Calu3 (cell line): Measurements from ENCODE around the gene NME8. TPM values are rescaled to one million over a fixed set of nuclear protein-coding genes. Genes with fewer than 3 reads are reported as not detected.
A peak's percentile ranks its signal among the peaks of the same experiment; 100 is the strongest.

ENCODE experiments used
- BruUV-seq: library from RNA; stranded (reverse); fragments of 400-500 nt; replicated peaks from 2 replicates; lab custom pipeline; 2021; lab: Mats Ljungman, UMichigan
- CTCF ChIA-PET: fragments of 300-600 bp; sonication (Branson Sonifier 250); formaldehyde crosslinking; loops from one replicate; lab custom pipeline; 2022; ENCODE audit warnings: antibody characterized with exemption; lab: Charles Lee
- DNase-seq: peaks from one replicate; pipeline ENCODE4 v3.0.0; 2022
- H3K27ac Mint-ChIP-seq: one replicate; pipeline ENCODE4 v1.8.0; 2022; ENCODE audit warnings: mixed read lengths; ENCODE audit not compliant: unreplicated experiment
- H3K27me3 Mint-ChIP-seq: one replicate; pipeline ENCODE4 v1.8.0; 2022; ENCODE audit warnings: mixed read lengths; ENCODE audit not compliant: unreplicated experiment
- H3K36me3 Mint-ChIP-seq: one replicate; pipeline ENCODE4 v1.8.0; 2022; ENCODE audit warnings: mild to moderate bottlenecking, moderate library complexity, mixed read lengths; ENCODE audit not compliant: insufficient read depth, unreplicated experiment
- H3K4me1 Mint-ChIP-seq: one replicate; pipeline ENCODE4 v1.8.0; 2022; ENCODE audit warnings: mild to moderate bottlenecking, low read depth, mixed read lengths; ENCODE audit not compliant: unreplicated experiment
- H3K4me3 Mint-ChIP-seq: one replicate; pipeline ENCODE4 v1.8.0; 2022; ENCODE audit warnings: mild to moderate bottlenecking, low read depth, moderate library complexity, mixed read lengths; ENCODE audit not compliant: unreplicated experiment
- H3K9me3 Mint-ChIP-seq: one replicate; pipeline ENCODE4 v1.8.0; 2022; ENCODE audit warnings: low read depth, mixed read lengths; ENCODE audit not compliant: unreplicated experiment
- CTCF ChIP-seq: fragments of 200-600 bp; IDR thresholded peaks from one replicate; pipeline ENCODE4 v1.8.0; 2022; ENCODE audit warnings: antibody characterized with exemption; ENCODE audit not compliant: unreplicated experiment
- intact Hi-C: fragments of 100-400 bp; cut with micrococcal nuclease; formaldehyde crosslinking; loops from one replicate; pipeline ENCODE4 v1.10.0; 2022; ENCODE audit not compliant: unreplicated experiment
- total RNA-seq: library from RNA; stranded (reverse); gene quantifications from 2 replicates; pipeline ENCODE4 v1.2.3, GENCODE V29; 2022

Gene NME8
- total RNA-seq, 1 experiment from 2014 or later, result not detected

- Mint-ChIP-seq H3K4me1 (peaks cover 40% of the 10 kb centered on the region), H3K36me3 (no peaks in the 10 kb centered on the region), H3K27me3 (no peaks in the 10 kb centered on the region), H3K27ac (peak overlapping the region; percentile 11), H3K9me3 (no peaks in the 10 kb centered on the region), H3K4me3 (no peak overlapping the region)
- intact Hi-C loops, result loop anchor here (5.0 kb wide), 1 partner anchor 43 kb away; no protein-coding TSS in a partner anchor
- no TSS peak for BruUV-seq
- DNase-seq, result no peak
- no peak for TF ChIP-seq CTCF
- CTCF ChIA-PET, result interaction anchor here (1.1 to 3.2 kb wide), 2 partner anchors 24 to 27 kb away, joined by 4 to 19 read pairs; partner anchors contain the start of genes EPDR1 and SFRP4
Observed at GRCh38 chr7:37944737-37945054, 96.3 kb downstream of the NME8 start.

GRCh38 chr7:37945336-37945735, 96.9 kb downstream of the NME8 start:
- BruUV-seq, result no TSS peak
- H3K36me3 Mint-ChIP-seq, result no peaks in the 10 kb centered on the region
- no peak overlapping the region for H3K4me3 Mint-ChIP-seq
- no peak for TF ChIP-seq CTCF
- H3K9me3 Mint-ChIP-seq, result no peaks in the 10 kb centered on the region
- DNase-seq, result no peak
- no peaks in the 10 kb centered on the region for H3K27me3 Mint-ChIP-seq
- CTCF ChIA-PET, result interaction anchor here (3.2 kb wide), 1 partner anchor 28 kb away, joined by 19 read pairs; the partner anchor contains the start of gene SFRP4
- peaks cover 34% of the 10 kb centered on the region for H3K4me1 Mint-ChIP-seq
- H3K27ac Mint-ChIP-seq, result no peak overlapping the region
- intact Hi-C loops, result no loop called here

GRCh38 chr7:37947138-37947940, 98.9 kb downstream of the NME8 start:
- peaks cover 26% of the 10 kb centered on the region for H3K4me1 Mint-ChIP-seq
- H3K9me3 Mint-ChIP-seq, result no peaks in the 10 kb centered on the region
- H3K36me3 Mint-ChIP-seq, result no peaks in the 10 kb centered on the region
- no peak for TF ChIP-seq CTCF
- H3K27me3 Mint-ChIP-seq, result no peaks in the 10 kb centered on the region
- CTCF ChIA-PET, result interaction anchor here (0.6 to 1.0 kb wide), 2 partner anchors 231 to 279 kb away, joined by 3 to 4 read pairs; partner anchors contain the start of gene STARD3NL
- intact Hi-C loops, result no loop called here
- H3K27ac Mint-ChIP-seq, result no peak overlapping the region
- BruUV-seq, result no TSS peak
- DNase-seq, result no peak
- no peak overlapping the region for H3K4me3 Mint-ChIP-seq

GRCh38 chr7:37947941-37948210, 99.5 kb downstream of the NME8 start:
- Mint-ChIP-seq H3K9me3 (no peaks in the 10 kb centered on the region), H3K36me3 (no peaks in the 10 kb centered on the region), H3K4me3 (no peak overlapping the region), H3K27ac (no peak overlapping the region), H3K27me3 (no peaks in the 10 kb centered on the region), H3K4me1 (peaks cover 21% of the 10 kb centered on the region)
- DNase-seq, result no peak
- BruUV-seq, result no TSS peak
- intact Hi-C loops, result no loop called here
- CTCF ChIA-PET, result no interaction called here
- no peak for TF ChIP-seq CTCF

Other genes with a start within 250 kb of the NME8 start
- not detected in 2 replicates for gene GPR141, start 164.8 kb upstream of the NME8 start, total RNA-seq
- not detected in 2 replicates for gene SFRP4, start 68.2 kb downstream of the NME8 start, total RNA-seq
- 51.8 and 60.5 TPM in 2 replicates for gene EPDR1, start 72.0 kb downstream of the NME8 start, total RNA-seq